GM12872 (cell line): ENCODE measurements around the gene KCNK2.

ENCODE experiments used
- TF ChIP-seq, protein P1 (sequence below): IDR thresholded peaks from 3 replicates; pipeline ENCODE4 v1.5.1; 2011; ENCODE audit warnings: low read depth, mild to moderate bottlenecking, low read length, moderate library complexity; ENCODE audit not compliant: insufficient read depth

KCNK2 gene

DNA sequence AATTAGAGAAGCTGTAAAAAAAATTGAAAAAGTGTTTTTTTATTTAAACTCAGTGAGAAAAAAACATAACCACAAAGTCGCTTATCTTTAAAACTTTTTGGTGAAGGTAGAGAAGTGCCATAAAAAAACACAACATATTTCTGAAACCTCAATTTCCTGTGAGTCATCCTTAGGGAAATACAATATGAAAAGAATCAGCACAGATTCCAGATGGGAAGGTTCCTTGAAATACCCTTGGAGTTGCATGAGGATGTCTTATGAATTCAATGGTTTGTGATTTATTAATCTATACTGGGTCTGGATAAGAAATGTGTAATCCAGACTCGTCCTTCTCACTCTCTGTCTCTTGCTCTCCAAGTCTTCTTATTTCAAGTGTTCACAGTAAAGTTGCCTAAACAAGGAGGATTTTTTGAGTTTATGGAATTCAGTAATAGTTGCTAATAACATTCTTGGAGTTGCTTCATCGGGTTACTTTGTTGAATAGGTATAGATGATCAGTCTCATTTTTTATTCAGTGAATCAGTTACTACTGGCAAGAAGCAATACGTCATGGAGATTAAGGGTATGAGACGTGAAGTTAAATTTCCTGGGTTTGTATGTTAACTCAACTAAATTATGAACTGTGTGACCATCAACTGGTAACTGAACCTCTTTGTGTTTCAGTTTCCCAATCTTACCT is 191.4 kb downstream of the KCNK2 start:
- TF ChIP-seq, protein P1, sequence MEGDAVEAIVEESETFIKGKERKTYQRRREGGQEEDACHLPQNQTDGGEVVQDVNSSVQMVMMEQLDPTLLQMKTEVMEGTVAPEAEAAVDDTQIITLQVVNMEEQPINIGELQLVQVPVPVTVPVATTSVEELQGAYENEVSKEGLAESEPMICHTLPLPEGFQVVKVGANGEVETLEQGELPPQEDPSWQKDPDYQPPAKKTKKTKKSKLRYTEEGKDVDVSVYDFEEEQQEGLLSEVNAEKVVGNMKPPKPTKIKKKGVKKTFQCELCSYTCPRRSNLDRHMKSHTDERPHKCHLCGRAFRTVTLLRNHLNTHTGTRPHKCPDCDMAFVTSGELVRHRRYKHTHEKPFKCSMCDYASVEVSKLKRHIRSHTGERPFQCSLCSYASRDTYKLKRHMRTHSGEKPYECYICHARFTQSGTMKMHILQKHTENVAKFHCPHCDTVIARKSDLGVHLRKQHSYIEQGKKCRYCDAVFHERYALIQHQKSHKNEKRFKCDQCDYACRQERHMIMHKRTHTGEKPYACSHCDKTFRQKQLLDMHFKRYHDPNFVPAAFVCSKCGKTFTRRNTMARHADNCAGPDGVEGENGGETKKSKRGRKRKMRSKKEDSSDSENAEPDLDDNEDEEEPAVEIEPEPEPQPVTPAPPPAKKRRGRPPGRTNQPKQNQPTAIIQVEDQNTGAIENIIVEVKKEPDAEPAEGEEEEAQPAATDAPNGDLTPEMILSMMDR: no peak

DNA sequence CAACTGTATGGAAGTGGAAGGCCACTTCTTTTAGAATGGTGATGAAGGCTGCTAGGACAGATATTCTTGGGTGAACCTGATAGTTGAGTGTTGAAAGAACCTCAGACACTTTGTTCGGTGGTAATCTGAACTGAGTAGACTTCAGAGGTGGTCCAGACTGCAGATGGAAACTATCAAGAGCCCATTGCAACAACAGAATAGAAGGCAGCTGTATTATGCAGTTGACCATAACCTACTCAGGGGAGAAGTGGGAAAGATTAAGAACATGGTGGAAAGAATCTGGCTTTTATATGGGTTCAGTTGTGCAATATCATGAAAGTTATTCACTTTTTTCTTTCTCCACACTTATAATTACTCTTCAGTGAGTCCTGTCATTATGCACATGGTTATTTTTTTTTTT is 194.0 kb downstream of the KCNK2 start:
- TF ChIP-seq, protein P1: no peak

DNA sequence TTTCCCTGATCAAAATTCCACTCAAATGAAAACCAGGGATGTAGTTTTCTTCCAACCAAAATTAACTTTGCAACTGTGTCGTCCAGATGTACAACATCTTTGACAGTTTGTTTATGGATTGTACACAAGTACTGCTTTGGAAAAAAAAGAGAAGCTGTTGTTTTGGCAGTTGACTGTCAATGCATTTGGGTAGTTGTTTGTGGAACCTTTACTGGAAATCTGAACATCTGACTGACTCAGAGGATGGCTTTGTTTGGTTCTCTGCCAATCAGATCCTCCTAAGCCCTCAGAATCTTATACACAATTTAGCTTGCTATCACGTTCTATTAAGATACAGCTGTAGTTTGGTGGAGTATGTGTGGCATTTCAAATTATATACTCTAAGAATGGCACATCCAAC is 195.0 kb downstream of the KCNK2 start:
- TF ChIP-seq, protein P1: no peak

DNA sequence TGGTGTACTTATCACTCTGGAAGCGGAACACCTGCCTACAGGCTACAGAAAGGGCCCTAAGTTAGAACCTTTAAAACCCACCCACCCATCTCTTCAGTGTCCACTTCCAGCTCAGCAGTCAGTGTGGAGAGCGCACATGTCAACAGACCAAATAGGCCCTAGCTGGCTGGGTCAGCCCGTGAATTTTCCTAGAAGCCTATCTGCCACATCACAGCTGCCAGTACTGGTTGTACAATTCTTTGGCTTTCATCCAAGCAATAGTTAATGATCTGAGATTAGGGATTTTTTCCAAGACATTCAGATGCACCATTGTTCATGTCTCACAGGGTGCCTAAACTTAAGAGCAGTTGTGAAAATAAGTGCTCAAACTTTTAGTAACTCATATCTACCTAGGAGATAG is 197.1 kb downstream of the KCNK2 start:
- TF ChIP-seq, protein P1: no peak

DNA sequence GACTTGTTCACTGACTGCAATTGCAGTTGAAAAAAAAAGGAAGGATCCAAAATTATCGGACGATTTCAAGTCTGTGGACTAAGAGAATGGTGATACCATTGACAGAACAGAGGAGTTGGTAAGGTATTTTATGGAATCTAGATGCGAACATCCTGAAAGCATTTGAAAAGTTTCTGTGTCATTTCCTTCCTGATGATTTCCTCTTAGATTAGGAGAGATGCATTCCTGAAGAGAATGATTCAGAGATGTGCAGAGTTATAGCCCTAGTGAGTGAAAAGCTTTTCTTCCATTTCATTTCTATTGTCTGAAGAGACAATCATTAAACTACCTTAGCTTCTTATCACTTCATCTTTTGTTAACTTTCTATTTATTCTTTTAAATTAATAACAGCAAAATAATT is 200.0 kb downstream of the KCNK2 start:
- TF ChIP-seq, protein P1: no peak

DNA sequence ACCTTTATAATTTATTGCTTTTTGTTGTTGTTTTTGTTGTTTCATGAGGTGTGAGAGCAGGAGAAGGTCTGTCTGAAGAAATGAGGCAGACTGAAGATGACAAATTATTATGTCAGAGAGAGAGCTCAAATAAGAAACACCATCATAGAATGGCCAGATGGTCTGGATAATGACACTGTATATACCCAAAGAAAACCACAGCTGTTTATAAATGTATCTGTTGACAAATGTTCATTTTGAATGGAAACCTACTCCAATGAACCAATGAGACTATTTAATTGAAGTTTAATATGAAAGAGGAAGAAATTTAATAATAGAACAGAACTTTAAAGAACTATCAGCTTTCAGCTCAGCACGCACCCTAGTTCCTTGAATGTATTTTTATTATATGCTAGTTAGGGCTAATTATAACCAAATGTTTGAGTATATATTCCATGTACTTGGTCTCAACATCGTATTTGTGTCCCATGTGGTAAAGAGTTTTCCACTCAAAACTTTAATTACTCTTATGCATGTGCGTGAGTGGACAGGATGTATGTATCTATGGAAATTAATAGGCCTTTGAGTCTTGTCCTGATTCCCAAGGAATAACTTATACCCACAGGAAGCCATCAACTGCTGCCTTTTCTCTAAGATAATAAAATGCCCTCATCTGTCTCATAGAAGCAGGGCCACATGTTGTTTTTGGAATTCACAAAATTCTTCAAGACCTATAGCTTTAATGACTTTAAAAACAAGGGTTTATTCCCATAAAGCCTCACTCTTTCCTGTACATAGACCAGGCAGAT is 202.7 kb downstream of the KCNK2 start:
- TF ChIP-seq, protein P1: no peak
